Progenitor cell of endocrine pancreas (in vitro differentiated cells): ENCODE data around the gene ACRV1. TPM values are rescaled to one million over a fixed set of nuclear protein-coding genes. Genes with fewer than 3 reads are reported as not detected.

Source experiments
- DNase-seq: peaks from one replicate; pipeline ENCODE4 v3.0.0; 2021; ENCODE audit warnings: low spot score; ENCODE audit not compliant: unreplicated experiment
- H3K27ac Mint-ChIP-seq: 2 replicates; pipeline ENCODE4 v1.8.0; 2021; ENCODE audit warnings: mild to moderate bottlenecking, moderate library complexity, mixed read lengths
- H3K27me3 Mint-ChIP-seq: 2 replicates; pipeline ENCODE4 v1.8.0; 2021; ENCODE audit warnings: mixed read lengths
- H3K36me3 Mint-ChIP-seq: 2 replicates; pipeline ENCODE4 v1.8.0; 2022; ENCODE audit warnings: mixed read lengths; ENCODE audit not compliant: insufficient read depth
- H3K4me1 Mint-ChIP-seq: 2 replicates; pipeline ENCODE4 v1.8.0; 2021; ENCODE audit warnings: low read depth, mixed read lengths
- H3K4me3 Mint-ChIP-seq: 2 replicates; pipeline ENCODE4 v1.8.0; 2021; ENCODE audit warnings: low read depth, mild to moderate bottlenecking, moderate library complexity, mixed read lengths
- H3K9me3 Mint-ChIP-seq: 2 replicates; pipeline ENCODE4 v1.8.0; 2021; ENCODE audit warnings: low read depth, mixed read lengths
- CTCF ChIP-seq: fragments of 200-600 bp; sonication (generic); IDR thresholded peaks from one replicate; pipeline ENCODE4 v1.5.0; 2021; ENCODE audit warnings: antibody characterized with exemption, mild to moderate bottlenecking; ENCODE audit not compliant: unreplicated experiment
- total RNA-seq: library from RNA; stranded (reverse); gene quantifications from 2 replicates; pipeline ENCODE4 v1.2.1, GENCODE V29; 2021

ACRV1 gene
- total RNA-seq, 1 donor from 2014 or later: 0.50 TPM

GRCh38 chr11:125667151-125667550, 13.5 kb downstream of the ACRV1 start:
- Mint-ChIP-seq H3K4me3 (no peak overlapping the region), H3K27me3 (no peaks in the 10 kb centered on the region), H3K27ac (no peak overlapping the region), H3K4me1 (no peaks in the 10 kb centered on the region), H3K36me3 (peaks cover 46% of the 10 kb centered on the region), H3K9me3 (peaks cover 33% of the 10 kb centered on the region)
- no peak for DNase-seq
- TF ChIP-seq CTCF: no peak

- peaks cover 46% of the 10 kb centered on the region for H3K36me3 Mint-ChIP-seq
- TF ChIP-seq CTCF: no peak
- no peak overlapping the region for H3K27ac Mint-ChIP-seq
- H3K27me3 Mint-ChIP-seq: no peaks in the 10 kb centered on the region
- peaks cover 33% of the 10 kb centered on the region for H3K9me3 Mint-ChIP-seq
- DNase-seq: no peak
- no peak overlapping the region for H3K4me3 Mint-ChIP-seq
- H3K4me1 Mint-ChIP-seq: no peaks in the 10 kb centered on the region
Measured at GRCh38 chr11:125663910-125664309, 16.7 kb downstream of the ACRV1 start.

- DNase-seq: no peak
- H3K9me3 Mint-ChIP-seq: peaks cover 33% of the 10 kb centered on the region
- H3K27ac Mint-ChIP-seq: no peak overlapping the region
- H3K4me3 Mint-ChIP-seq: no peak overlapping the region
- no peaks in the 10 kb centered on the region for H3K27me3 Mint-ChIP-seq
- peaks cover 47% of the 10 kb centered on the region for H3K36me3 Mint-ChIP-seq
- H3K4me1 Mint-ChIP-seq: no peaks in the 10 kb centered on the region
- TF ChIP-seq CTCF: no peak
Measured at GRCh38 chr11:125662689-125663088, 18.0 kb downstream of the ACRV1 start.

- DNase-seq: no peak
- peaks cover 22% of the 10 kb centered on the region for H3K36me3 Mint-ChIP-seq
- no peaks in the 10 kb centered on the region for H3K9me3 Mint-ChIP-seq
- no peak overlapping the region for H3K27ac Mint-ChIP-seq
- H3K27me3 Mint-ChIP-seq: no peaks in the 10 kb centered on the region
- no peaks in the 10 kb centered on the region for H3K4me1 Mint-ChIP-seq
- H3K4me3 Mint-ChIP-seq: no peak overlapping the region
- no peak for TF ChIP-seq CTCF
Measured at GRCh38 chr11:125649465-125650166, 31.0 kb downstream of the ACRV1 start.

DNA sequence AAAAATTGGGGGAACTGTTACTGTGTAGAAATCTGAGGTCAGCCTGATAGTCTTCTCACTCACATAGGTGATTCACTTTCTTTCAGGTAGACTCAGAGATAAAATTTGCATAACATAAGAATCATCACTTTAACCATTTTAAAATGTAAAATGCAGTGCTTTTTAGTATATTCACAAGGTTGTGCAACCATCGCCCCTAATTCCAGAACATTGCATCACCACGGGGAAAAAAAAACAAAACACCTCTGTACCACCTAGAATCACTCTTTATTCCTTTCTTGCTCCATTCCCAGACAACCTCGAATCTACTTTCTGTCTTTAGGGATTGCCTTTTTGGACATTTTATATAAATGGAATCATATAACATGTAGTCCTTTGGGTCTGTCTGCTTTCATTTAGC, 34.8 kb downstream of the ACRV1 start:
- no peak for TF ChIP-seq CTCF
- Mint-ChIP-seq H3K27me3 (no peaks in the 10 kb centered on the region), H3K4me3 (no peak overlapping the region), H3K36me3 (peaks cover 27% of the 10 kb centered on the region), H3K27ac (no peak overlapping the region), H3K4me1 (no peaks in the 10 kb centered on the region), H3K9me3 (no peaks in the 10 kb centered on the region)
- DNase-seq: no peak
